K562 (cell line): ENCODE measurements around the gene CNP. TPM values are rescaled to one million over a fixed set of nuclear protein-coding genes. Genes with fewer than 3 reads are reported as not detected.

Experiments
- ARID2 ChIP-seq: fragments of 450-650 bp; IDR thresholded peaks from 2 replicates; pipeline ENCODE4 v1.6.1; 2017; ENCODE audit warnings: antibody characterized with exemption, mild to moderate bottlenecking
- CTBP1 ChIP-seq: fragments of 450-650 bp; IDR thresholded peaks from 2 replicates; pipeline ENCODE4 v1.6.1; 2016; ENCODE audit warnings: borderline replicate concordance
- DPF2 ChIP-seq: fragments of 450-650 bp; IDR thresholded peaks from 2 replicates; pipeline ENCODE4 v1.6.1; 2016
- L3MBTL2 ChIP-seq: fragments of 450-650 bp; IDR thresholded peaks from 2 replicates; pipeline ENCODE4 v1.6.1; 2016; ENCODE audit warnings: mild to moderate bottlenecking, moderate library complexity
- NRF1 ChIP-seq, 2 experiments: fragments of 450-650 bp; IDR thresholded peaks in 1 of 2; conservative IDR thresholded peaks in 1 of 2; 2 replicates each; pipeline ENCODE4 v1.6.1; 2014; ENCODE audit warnings: mild to moderate bottlenecking in 2 of 2
- RAD21 ChIP-seq, 2 experiments: fragments of 250-450 bp in 1 of 2; fragments of 450-650 bp in 1 of 2; sonication (Bioruptor Pico) in 1 of 2; formaldehyde crosslinking in 1 of 2; IDR thresholded peaks in 1 of 2; conservative IDR thresholded peaks in 1 of 2; 2 replicates each; pipeline versions ENCODE4 v1.4.0 to v1.8.0; 2020 to 2022; ENCODE audit warnings: mild to moderate bottlenecking in 2 of 2, moderate library complexity in 1 of 2
- RB1 ChIP-seq: fragments of 450-650 bp; IDR thresholded peaks from 2 replicates; pipeline ENCODE4 v1.6.1; 2017; ENCODE audit warnings: low read depth, mild to moderate bottlenecking
- SMC3 ChIP-seq: conservative IDR thresholded peaks from 2 replicates; pipeline ENCODE4 v1.6.1; 2011; ENCODE audit warnings: low read depth, low read length, improper control_type of control experiment; ENCODE audit not compliant: insufficient read depth
- TARDBP ChIP-seq: fragments of 450-650 bp; IDR thresholded peaks from 2 replicates; pipeline ENCODE4 v1.6.1; 2016
- ZBTB17 ChIP-seq: fragments of 450-650 bp; formaldehyde crosslinking; IDR thresholded peaks from 2 replicates; pipeline ENCODE4 v1.4.0; 2020; ENCODE audit warnings: mild to moderate bottlenecking
- ZBTB7A ChIP-seq: IDR thresholded peaks from 2 replicates; pipeline ENCODE4 v1.6.1; 2011; ENCODE audit warnings: low read depth, mild to moderate bottlenecking, low read length, moderate library complexity, borderline replicate concordance; ENCODE audit not compliant: control insufficient read depth
- ZNF146 ChIP-seq: IDR thresholded peaks from one replicate; pipeline ENCODE4 v1.6.1; 2018; ENCODE audit warnings: missing compliant biosample characterization; ENCODE audit not compliant: unreplicated experiment
- polyA plus RNA-seq, 8 experiments: library from polyadenylated mRNA; depleted of rRNA in 4 of 8; stranded (reverse) in 5 of 8; unstranded in 3 of 8; fragments of >200 nt; fragmentation: Nextera tagmentation in 2 of 8; fragmentation: Illumina TruSeq in 1 of 8; extraction: Ambion mirVana in 2 of 8; extraction: Trizol in 1 of 8; gene quantifications; 2 replicates each; pipeline versions ENCODE4 v1.2.1 to v1.2.3, GENCODE V29; 2011 to 2014; ENCODE audit warnings: inconsistent platforms in 1 of 8, missing spikeins in 1 of 8
- total RNA-seq, 7 experiments: library from RNA; depleted of rRNA in 6 of 7; stranded (reverse); fragments of >200 nt in 6 of 7; fragmentation: Illumina TruSeq in 2 of 7; extraction: Trizol in 2 of 7; gene quantifications; 2 replicates each; pipeline versions ENCODE4 v1.2.1 to v1.2.3, GENCODE V29; 2011 to 2021; ENCODE audit warnings: low replicate concordance in 1 of 7
- TF ChIP-seq, protein P1 (sequence below), 2 experiments: fragments of 450-650 bp; formaldehyde crosslinking in 1 of 2; IDR thresholded peaks; 2 replicates each; pipeline versions ENCODE4 v1.4.0 to v1.6.1; 2014 to 2020; ENCODE audit warnings: mild to moderate bottlenecking in 2 of 2, borderline replicate concordance in 1 of 2, low read depth in 1 of 2
- TF ChIP-seq, protein P2 (sequence below): fragments of 250-450 bp; sonication (Bioruptor Pico); IDR thresholded peaks from 2 replicates; pipeline ENCODE4 v1.8.0; 2021; ENCODE audit warnings: mild to moderate bottlenecking, moderate library complexity
- TF ChIP-seq, protein P3 (sequence below), 3 experiments: IDR thresholded peaks in 2 of 3; conservative IDR thresholded peaks in 1 of 3; 2 replicates each; pipeline ENCODE4 v1.5.1; 2011 to 2012; ENCODE audit warnings: low read length in 3 of 3, mild to moderate bottlenecking in 3 of 3, control low read depth in 2 of 3, improper control_type of control experiment in 1 of 3, inconsistent platforms in 1 of 3, low read depth in 1 of 3, mixed read lengths in 1 of 3, moderate library complexity in 1 of 3; ENCODE audit not compliant: insufficient read depth in 2 of 3

The CNP gene
- total and polyA plus RNA-seq, 9 of the 15 experiments (the other 6 are each of a cell fraction or from before 2014, with no cell fraction given): 1.7 to 52.0 (median 29.1) TPM

- TF ChIP-seq, protein P1, sequence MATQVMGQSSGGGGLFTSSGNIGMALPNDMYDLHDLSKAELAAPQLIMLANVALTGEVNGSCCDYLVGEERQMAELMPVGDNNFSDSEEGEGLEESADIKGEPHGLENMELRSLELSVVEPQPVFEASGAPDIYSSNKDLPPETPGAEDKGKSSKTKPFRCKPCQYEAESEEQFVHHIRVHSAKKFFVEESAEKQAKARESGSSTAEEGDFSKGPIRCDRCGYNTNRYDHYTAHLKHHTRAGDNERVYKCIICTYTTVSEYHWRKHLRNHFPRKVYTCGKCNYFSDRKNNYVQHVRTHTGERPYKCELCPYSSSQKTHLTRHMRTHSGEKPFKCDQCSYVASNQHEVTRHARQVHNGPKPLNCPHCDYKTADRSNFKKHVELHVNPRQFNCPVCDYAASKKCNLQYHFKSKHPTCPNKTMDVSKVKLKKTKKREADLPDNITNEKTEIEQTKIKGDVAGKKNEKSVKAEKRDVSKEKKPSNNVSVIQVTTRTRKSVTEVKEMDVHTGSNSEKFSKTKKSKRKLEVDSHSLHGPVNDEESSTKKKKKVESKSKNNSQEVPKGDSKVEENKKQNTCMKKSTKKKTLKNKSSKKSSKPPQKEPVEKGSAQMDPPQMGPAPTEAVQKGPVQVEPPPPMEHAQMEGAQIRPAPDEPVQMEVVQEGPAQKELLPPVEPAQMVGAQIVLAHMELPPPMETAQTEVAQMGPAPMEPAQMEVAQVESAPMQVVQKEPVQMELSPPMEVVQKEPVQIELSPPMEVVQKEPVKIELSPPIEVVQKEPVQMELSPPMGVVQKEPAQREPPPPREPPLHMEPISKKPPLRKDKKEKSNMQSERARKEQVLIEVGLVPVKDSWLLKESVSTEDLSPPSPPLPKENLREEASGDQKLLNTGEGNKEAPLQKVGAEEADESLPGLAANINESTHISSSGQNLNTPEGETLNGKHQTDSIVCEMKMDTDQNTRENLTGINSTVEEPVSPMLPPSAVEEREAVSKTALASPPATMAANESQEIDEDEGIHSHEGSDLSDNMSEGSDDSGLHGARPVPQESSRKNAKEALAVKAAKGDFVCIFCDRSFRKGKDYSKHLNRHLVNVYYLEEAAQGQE (IDR thresholded peaks at IDR 0.05; ENCODE audit: borderline replicate concordance): peak; percentile 84
- TF ChIP-seq, protein P1 (CRISPR knock-in tag; IDR thresholded peaks at IDR 0.05; ENCODE audit: low read depth): no peak
- TF ChIP-seq RAD21 (CRISPR knock-in tag; conservative IDR thresholded peaks at IDR 0.05 in 1 of 2, IDR thresholded peaks at IDR 0.05 in 1 of 2) (peak; percentile 65 to 86), ARID2 (0 out of 2 replicates have a peak, but pooled peaks have one; percentile 33), L3MBTL2 (0 out of 2 replicates have a peak, but pooled peaks have one; percentile 27), SMC3 (peak; percentile 59), RB1 (0 out of 2 replicates have a peak, but pooled peaks have one; percentile 30), ZNF146 (CRISPR knock-in tag) (no peak), TARDBP (0 out of 2 replicates have a peak, but pooled peaks have one; percentile 40), CTBP1 (peak; percentile 51; the same call in 1 of the 2 replicates), NRF1 (conservative IDR thresholded peaks at IDR 0.05 in 1 of 2, IDR thresholded peaks at IDR 0.05 in 1 of 2) (0 out of 4 replicates have a peak, but pooled peaks of 1 of the 2 experiments have one; percentile 34), ZBTB7A (peak; percentile 62; the same call in 1 of the 2 replicates), DPF2 (0 out of 2 replicates have a peak, but pooled peaks have one; percentile 6), ZBTB17 (CRISPR knock-in tag) (no peak)
- TF ChIP-seq, protein P2, sequence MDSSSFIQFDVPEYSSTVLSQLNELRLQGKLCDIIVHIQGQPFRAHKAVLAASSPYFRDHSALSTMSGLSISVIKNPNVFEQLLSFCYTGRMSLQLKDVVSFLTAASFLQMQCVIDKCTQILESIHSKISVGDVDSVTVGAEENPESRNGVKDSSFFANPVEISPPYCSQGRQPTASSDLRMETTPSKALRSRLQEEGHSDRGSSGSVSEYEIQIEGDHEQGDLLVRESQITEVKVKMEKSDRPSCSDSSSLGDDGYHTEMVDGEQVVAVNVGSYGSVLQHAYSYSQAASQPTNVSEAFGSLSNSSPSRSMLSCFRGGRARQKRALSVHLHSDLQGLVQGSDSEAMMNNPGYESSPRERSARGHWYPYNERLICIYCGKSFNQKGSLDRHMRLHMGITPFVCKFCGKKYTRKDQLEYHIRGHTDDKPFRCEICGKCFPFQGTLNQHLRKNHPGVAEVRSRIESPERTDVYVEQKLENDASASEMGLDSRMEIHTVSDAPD (CRISPR knock-in tag): no peak
- TF ChIP-seq, protein P3, sequence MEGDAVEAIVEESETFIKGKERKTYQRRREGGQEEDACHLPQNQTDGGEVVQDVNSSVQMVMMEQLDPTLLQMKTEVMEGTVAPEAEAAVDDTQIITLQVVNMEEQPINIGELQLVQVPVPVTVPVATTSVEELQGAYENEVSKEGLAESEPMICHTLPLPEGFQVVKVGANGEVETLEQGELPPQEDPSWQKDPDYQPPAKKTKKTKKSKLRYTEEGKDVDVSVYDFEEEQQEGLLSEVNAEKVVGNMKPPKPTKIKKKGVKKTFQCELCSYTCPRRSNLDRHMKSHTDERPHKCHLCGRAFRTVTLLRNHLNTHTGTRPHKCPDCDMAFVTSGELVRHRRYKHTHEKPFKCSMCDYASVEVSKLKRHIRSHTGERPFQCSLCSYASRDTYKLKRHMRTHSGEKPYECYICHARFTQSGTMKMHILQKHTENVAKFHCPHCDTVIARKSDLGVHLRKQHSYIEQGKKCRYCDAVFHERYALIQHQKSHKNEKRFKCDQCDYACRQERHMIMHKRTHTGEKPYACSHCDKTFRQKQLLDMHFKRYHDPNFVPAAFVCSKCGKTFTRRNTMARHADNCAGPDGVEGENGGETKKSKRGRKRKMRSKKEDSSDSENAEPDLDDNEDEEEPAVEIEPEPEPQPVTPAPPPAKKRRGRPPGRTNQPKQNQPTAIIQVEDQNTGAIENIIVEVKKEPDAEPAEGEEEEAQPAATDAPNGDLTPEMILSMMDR (IDR thresholded peaks at IDR 0.05 in 2 of 3, conservative IDR thresholded peaks at IDR 0.05 in 1 of 3; ENCODE audit: insufficient read depth in 2 of 3, low read depth in 1 of 3, low read length in 3 of 3): peak; percentile 79 to 88 (median 83)
Observed at GRCh38 chr17:41959336-41960095, 7.1 kb upstream of the CNP start (continued).
